ENCODE data around the gene ZC3H7A.

ZC3H7A gene

GRCh38 chr16:11734653-11735043, 62.4 kb downstream of the ZC3H7A start:
- DNase-seq: no peak

DNA sequence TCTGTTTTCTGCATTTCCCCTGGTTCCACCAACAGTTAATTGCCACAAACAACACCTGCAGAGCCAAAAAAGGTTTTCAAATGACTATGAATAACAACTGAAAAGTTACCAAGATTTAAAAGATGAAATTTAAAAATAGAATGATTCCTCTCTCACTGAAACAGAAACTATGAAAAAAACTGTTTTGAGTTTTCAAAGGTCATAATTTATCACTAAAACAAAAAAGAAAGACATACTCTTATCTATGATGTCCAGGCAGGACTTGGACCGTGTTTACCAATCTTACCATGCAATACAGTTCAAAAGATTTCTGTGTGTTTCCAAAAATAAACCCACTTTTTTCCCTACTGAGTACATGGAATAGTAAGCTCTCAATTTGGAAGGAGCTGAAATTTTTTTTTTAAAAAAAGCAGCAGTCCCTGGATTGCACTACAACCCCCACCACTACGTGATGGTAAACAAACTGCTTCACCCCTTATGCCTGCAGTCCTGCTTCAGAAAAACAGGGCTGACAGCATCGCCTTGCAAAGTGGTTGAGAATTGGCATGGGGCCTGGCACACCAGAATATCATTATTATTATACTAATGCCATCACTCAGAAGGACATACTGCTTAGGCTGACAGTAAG, 62.9 kb downstream of the ZC3H7A start:
- DNase-seq: no peak

DNA sequence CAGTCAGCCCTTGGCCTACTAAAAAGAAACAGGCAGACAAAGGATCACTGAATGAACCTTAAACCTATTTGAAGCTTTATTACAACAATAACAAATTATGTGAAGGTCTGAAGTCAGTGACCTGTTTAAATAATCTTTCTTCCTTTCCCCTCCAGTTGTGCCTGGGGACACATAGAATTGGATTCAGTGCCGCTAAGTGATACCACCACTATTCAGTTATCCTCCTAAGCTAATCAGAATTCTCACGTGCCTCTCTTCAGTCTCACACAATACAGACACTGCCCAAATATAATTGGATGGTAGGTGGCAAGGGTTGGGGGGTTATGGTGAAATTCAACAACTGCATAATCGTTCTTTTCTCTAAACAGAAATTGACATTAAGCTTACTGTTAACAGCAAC, 65.8 kb downstream of the ZC3H7A start:
- DNase-seq: no peak

GRCh38 chr16:11729787-11730186, 67.3 kb downstream of the ZC3H7A start:
- DNase-seq: no peak

- DNase-seq: no peak
Observed at GRCh38 chr16:11727796-11728543, 69.1 kb downstream of the ZC3H7A start.

DNA sequence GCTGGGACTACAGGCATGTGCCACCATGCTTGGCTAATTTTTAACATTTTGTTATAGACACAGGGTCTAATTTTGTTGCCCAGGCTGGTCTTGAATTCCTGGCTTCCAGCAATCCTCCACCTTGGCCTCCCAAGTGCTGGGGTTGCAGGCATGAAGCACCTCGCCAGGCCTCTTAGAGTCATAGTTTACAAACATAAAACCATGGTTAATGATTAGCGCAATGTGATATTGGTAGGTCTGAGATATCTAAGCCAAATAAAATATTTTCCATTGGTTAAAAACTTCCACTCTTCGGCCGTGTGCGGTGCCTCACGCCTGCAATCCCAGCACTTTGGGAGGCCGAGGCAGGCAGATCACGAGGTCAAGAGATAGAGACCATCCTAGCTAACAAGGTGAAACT, 71.0 kb downstream of the ZC3H7A start:
- no peak for DNase-seq

DNA sequence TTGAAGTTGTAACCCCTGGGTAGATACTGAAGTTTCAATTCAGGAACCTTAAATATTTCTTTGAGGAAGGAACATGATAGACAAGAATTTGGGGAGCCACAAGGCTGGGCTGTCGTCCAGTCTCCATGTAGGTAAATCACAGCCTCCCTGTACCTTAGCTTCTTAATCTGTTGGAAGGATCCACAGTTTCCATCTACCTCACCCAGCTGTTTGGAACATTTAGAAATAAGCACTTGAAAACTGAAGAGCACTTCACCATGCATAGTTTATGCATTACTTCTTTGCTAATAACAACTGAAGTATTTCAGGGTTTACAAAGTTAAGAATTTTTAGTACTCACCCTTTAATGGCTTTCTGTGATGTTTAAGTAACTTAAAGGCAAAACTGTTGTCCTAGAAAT, 71.6 kb downstream of the ZC3H7A start:
- no peak for DNase-seq

GRCh38 chr16:11722468-11722808, 74.6 kb downstream of the ZC3H7A start:
- DNase-seq: no peak

DNA sequence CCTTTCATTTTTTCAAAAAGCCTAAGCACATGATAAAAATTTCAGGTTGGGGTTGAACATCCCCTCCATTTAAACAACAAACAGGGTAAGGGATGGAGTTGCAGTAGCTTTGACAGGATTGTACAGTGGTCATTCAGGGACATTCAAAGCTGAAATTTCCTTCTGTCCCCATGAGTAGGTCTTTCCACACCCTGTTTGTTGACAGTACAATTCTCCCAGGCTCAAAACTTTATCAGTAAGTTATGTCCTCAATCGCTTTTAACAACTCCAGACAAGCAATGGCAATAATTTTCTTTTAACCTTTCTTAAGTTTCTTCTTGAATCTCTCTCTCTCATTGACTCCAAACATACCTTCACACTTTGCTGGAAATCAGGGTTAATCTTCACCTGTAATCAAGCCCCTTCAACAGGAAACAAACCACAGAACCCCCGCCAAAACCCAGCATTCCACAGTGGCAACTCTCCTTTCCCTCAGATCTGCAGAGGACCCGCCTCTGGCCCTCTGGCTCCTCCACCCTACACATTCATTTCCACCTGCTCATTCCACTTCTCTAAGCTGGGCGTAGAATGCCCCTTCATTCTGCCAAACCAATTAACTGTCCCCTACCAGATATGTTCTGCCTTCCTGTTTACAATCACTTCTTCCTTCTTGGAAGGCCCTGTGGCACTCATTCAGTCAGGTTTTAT, 75.1 kb downstream of the ZC3H7A start:
- DNase-seq: no peak

- no peak for DNase-seq
Observed at GRCh38 chr16:11719762-11720161, 77.3 kb downstream of the ZC3H7A start.

GRCh38 chr16:11719171-11719570, 77.9 kb downstream of the ZC3H7A start:
- DNase-seq: no peak

DNA sequence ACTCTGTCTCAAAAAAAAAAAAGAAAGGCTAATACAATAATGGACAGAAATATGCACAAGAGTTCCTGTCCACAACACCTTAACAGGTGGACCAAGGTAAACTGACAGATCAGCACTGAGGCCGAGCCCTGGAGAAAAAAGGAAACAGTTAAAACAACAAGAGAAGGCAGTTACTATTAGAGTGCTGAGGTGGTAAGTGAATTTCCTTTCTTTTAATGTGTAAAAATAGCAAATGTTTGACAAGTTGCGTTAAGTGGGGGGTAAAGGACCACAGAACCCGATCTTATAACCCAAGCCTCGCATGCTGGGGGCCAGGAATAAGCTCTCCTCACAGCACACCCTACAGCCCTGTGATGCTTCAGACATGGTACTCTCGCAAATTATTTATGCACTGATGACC, 79.2 kb downstream of the ZC3H7A start:
- no peak for DNase-seq

DNA sequence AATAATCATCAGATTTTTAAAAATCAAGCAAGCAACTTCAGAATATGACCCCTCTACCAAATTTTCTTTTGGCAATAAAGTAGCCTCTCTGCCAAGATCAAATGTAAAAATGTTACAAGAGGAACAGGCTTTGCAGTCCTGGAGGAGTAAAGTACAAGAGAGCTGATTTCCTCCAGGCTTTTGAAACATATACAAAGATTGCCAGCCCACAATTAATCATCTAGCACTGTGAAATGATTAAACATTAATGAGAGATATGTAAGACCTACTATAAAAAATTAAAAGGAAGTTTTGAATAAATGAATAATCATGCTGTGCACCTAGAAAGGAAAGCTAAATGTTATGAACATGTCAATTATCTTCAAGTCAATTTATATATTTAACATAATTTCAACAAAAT, 80.7 kb downstream of the ZC3H7A start:
- DNase-seq: no peak

DNA sequence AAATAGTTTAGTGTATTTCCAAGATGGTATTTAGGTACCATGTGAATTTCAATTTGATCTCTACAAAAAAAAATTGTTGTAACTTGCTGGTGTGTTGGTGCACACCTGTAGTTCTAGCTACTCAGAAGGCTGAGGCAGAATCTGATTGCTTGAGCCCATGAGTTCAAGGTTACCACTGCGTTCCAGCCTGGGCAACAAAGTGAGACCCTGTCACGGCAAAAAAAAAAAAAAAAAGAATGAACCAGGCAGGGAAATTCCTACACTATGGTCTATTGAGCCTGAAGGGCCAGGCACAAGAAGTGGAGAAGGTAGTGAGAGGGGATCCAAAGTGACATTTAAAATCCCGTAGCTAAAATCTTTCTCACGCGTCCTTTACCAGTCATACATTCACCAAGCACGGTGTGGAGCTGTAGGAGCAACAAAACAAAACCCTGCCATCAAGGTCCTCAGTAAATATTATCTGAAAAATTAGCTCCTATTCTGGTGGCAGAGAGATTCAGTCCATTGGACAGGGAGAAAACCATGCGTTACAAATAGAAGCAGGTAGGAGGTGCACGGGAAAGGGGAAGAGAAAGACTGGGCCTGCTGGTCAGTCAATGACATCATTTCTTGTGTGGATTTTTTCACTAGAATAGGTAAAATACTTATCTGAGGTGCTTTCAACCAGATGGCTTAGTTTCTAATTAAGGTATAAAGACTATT, 81.7 kb downstream of the ZC3H7A start:
- no peak for DNase-seq

GRCh38 chr16:11712122-11712521, 84.9 kb downstream of the ZC3H7A start:
- no peak for DNase-seq

DNA sequence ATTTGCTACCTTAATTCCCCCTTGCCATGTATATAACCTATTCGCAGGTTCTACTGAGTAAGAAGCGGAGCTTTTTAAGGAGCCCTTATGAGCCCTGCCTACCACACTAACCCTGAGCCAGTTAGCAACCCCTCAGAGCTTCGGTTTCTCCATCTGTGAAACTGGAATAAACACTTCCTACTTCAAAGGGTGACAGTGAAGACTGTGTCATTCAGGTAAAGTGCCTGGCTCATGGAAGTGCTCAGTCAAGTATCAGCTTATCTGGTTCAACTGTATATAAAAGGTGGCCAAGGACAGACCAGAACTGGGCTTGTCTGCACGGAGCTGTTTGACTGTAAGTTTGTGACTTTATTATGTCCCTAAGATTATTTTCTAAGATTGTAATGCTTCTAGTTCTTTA, 85.4 kb downstream of the ZC3H7A start:
- no peak for DNase-seq

GRCh38 chr16:11708421-11708820, 88.6 kb downstream of the ZC3H7A start:
- DNase-seq: no peak

DNA sequence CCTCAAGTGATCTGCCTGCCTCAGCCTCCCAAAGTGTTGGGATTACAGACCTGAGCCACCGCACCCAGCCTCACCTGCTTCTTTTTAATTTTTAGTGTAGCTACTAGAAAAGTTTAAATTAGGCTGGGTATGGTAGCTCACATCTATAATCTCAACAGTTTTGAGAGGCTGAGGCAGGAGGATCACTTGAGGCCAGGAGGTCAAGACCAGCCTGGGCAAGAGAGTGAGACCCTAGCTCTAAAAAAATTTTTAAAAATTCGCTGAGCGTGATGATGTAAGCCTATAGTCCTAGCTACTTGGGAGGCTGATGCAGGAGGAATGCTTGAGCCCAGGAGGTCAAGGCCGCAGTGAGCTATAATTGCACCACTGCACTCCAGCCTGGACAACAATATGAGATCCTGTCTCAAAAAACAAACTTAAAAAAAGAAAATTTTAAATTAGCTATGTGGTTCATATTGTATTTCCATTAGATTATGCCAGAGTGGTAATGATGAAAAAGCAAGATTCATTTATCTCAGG, 89.3 kb downstream of the ZC3H7A start:
- DNase-seq: no peak

- DNase-seq: no peak
Observed at GRCh38 chr16:11706180-11706742, 90.8 kb downstream of the ZC3H7A start.

DNA sequence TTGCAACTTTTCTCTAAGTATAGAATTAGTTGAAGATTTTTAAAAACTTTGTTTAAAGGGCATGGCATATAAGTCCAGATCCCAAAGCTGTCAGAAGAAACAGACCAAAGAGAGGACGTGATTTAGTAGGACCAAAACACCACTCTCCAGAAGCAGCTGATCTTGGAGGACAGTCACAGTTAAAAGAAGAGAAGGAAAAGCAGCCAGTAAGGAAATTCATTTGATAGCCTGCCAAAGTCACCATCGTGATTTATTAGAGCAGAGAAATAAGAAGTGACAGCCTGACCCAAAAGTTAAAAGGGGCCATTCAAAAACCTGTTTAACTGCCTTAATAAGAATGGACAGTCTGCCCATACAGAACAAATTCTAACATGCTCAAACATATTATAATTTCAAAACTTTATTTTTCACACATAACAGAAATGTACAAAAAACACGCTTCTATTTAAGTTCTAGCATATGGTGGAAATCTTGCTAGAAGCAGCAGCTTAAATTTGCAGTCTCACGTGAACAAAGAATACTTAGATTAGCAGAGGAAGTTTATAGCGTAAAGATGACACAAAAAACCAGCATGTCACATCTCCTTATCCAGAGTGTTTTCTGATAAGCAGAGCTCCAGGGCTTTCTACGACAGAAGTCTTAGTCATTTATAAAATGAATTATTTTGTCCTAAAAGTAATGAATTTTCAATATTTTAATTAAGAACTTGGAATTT, 91.6 kb downstream of the ZC3H7A start:
- DNase-seq: no peak
